Cardiac muscle cell (in vitro differentiated cells and primary cell): ENCODE measurements around the gene PLA2G2F. TPM values are rescaled to one million over a fixed set of nuclear protein-coding genes. Genes with fewer than 3 reads are reported as not detected.
"Not testable (repeated sequence)": the region's sequence is repeated elsewhere in the genome, so short reads cannot be mapped to it uniquely, and the experiment has no call there.

Experiments
- DNase-seq, 2 donors: peaks; one replicate each; pipeline versions ENCODE4 v3.0.0 to v3.0.0-alpha.2; 2010 to 2017; ENCODE audit warnings: low read depth in 1 of 2, low spot score in 1 of 2
- H3K27ac ChIP-seq: fragments of 200-600 bp; sonication (generic); 2 replicates; pipeline ENCODE4 v1.5.1; 2016
- H3K27me3 ChIP-seq: fragments of 200-600 bp; sonication (generic); 2 replicates; pipeline ENCODE4 v1.6.0; 2016; ENCODE audit warnings: control low read depth
- H3K36me3 ChIP-seq: fragments of 200-600 bp; sonication (generic); 2 replicates; pipeline ENCODE4 v1.5.1; 2016; ENCODE audit warnings: control low read depth
- H3K4me1 ChIP-seq: fragments of 200-600 bp; sonication (generic); 2 replicates; pipeline ENCODE4 v1.8.1; 2017; ENCODE audit warnings: low read depth, mild to moderate bottlenecking, mixed run types
- H3K4me3 ChIP-seq: fragments of 200-600 bp; sonication (generic); 2 replicates; pipeline ENCODE4 v1.5.1; 2016; ENCODE audit warnings: mild to moderate bottlenecking
- H3K9me3 ChIP-seq: fragments of 200-600 bp; sonication (generic); 2 replicates; pipeline ENCODE4 v1.5.1; 2017; ENCODE audit warnings: low read depth, mild to moderate bottlenecking, control low read depth
- polyA plus RNA-seq: library from polyadenylated mRNA; unstranded; fragments of >200 nt; fragmentation: Nextera tagmentation; extraction: Ambion mirVana; gene quantifications from 2 replicates; pipeline ENCODE4 v1.2.1, GENCODE V29; 2016
- total RNA-seq: library from RNA; depleted of rRNA; stranded (reverse); fragments of >200 nt; gene quantifications from 2 replicates; pipeline ENCODE4 v1.2.3, GENCODE V29; 2016
- TF ChIP-seq, protein P1 (sequence below): IDR thresholded peaks from 2 replicates; pipeline ENCODE4 v1.5.1; 2012; ENCODE audit warnings: low read depth, mild to moderate bottlenecking, low read length

PLA2G2F gene
- total and polyA plus RNA-seq, 2 experiments from 2014 or later, result not detected

- peak in 1 of 2 donors; percentile 21 for DNase-seq
- H3K36me3 ChIP-seq, result no peaks in the 10 kb centered on the region
- H3K9me3 ChIP-seq, result no peaks in the 10 kb centered on the region
- H3K4me3 ChIP-seq, result no peak overlapping the region
- no peaks in the 10 kb centered on the region for H3K4me1 ChIP-seq
- TF ChIP-seq, protein P1, sequence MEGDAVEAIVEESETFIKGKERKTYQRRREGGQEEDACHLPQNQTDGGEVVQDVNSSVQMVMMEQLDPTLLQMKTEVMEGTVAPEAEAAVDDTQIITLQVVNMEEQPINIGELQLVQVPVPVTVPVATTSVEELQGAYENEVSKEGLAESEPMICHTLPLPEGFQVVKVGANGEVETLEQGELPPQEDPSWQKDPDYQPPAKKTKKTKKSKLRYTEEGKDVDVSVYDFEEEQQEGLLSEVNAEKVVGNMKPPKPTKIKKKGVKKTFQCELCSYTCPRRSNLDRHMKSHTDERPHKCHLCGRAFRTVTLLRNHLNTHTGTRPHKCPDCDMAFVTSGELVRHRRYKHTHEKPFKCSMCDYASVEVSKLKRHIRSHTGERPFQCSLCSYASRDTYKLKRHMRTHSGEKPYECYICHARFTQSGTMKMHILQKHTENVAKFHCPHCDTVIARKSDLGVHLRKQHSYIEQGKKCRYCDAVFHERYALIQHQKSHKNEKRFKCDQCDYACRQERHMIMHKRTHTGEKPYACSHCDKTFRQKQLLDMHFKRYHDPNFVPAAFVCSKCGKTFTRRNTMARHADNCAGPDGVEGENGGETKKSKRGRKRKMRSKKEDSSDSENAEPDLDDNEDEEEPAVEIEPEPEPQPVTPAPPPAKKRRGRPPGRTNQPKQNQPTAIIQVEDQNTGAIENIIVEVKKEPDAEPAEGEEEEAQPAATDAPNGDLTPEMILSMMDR, result no peak
- no peak overlapping the region for H3K27ac ChIP-seq
- H3K27me3 ChIP-seq, result peaks cover 15% of the 10 kb centered on the region
Measured at GRCh38 chr1:20123722-20124455, 15.2 kb upstream of the PLA2G2F start.

DNA sequence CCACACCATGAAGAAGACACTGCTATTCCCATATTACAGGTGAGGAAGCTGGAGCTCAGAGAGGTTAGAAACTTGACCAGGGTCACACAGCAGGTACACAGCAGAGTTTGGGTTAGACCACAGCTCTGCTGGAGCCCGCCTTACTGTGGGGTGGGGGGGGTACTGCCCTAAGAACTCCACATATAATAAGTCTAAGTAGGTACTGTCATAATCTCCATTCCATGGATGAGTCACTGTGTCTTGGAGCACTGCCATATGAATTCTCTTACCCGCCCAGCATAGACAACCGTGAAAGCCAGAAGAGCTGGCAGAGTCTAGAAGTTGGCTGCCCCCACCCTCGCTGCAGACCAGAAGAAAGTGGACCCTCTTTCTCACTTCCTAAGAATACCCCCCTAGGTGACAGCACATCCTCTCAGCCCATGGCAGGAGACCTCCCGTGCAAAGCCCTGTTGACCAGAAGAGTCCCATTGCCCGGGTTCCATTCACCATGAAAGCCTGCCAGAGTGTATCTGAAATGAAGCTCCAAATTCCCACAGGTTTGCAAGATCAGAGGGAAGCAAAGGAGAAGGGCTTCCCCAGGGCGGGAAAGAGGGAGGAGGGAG is 14.6 kb upstream of the PLA2G2F start:
- Histone ChIP-seq H3K9me3 (no peaks in the 10 kb centered on the region), H3K36me3 (no peaks in the 10 kb centered on the region), H3K4me1 (no peaks in the 10 kb centered on the region), H3K27me3 (peaks cover 10% of the 10 kb centered on the region), H3K4me3 (no peak overlapping the region), H3K27ac (no peak overlapping the region)
- DNase-seq, result peak in 1 of 2 donors; percentile 91
- TF ChIP-seq, protein P1, result no peak

DNA sequence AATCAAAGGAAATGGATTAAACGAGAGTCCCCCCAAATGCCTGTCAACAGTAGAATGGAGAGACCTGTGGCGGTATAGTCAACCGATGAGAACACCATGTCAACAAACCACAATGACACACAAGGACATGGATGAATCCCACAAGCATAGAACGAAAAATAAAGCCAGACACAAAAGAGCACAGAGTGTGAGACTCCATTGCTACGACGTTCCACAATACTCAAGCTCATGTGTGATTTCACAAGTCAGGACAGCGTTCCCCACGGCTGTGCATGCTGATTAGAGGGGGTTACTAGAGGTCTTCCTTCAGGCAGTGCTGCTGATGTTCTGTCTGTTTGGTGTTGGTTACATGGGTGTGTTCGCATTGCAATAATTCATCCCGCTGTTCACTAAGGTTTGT is 14.0 kb upstream of the PLA2G2F start:
- TF ChIP-seq, protein P1, result no peak
- peaks cover 10% of the 10 kb centered on the region for H3K27me3 ChIP-seq
- H3K9me3 ChIP-seq, result no peaks in the 10 kb centered on the region
- DNase-seq, result peak in 1 of 2 donors; percentile 40
- H3K36me3 ChIP-seq, result no peaks in the 10 kb centered on the region
- no peaks in the 10 kb centered on the region for H3K4me1 ChIP-seq
- no peak overlapping the region for H3K27ac ChIP-seq
- no peak overlapping the region for H3K4me3 ChIP-seq

- Histone ChIP-seq H3K36me3 (no peaks in the 10 kb centered on the region), H3K4me1 (no peaks in the 10 kb centered on the region), H3K9me3 (no peaks in the 10 kb centered on the region), H3K27me3 (peaks cover 5% of the 10 kb centered on the region), H3K27ac (no peak overlapping the region), H3K4me3 (no peak overlapping the region)
- TF ChIP-seq, protein P1, result no peak
- no peak for DNase-seq
Measured at GRCh38 chr1:20126041-20126805, 12.9 kb upstream of the PLA2G2F start.

- Histone ChIP-seq H3K27ac (no peak overlapping the region), H3K4me1 (no peaks in the 10 kb centered on the region), H3K27me3 (no peaks in the 10 kb centered on the region), H3K9me3 (no peaks in the 10 kb centered on the region), H3K36me3 (no peaks in the 10 kb centered on the region), H3K4me3 (no peak overlapping the region)
- DNase-seq, result no peak
- TF ChIP-seq, protein P1, result no peak
Measured at GRCh38 chr1:20126806-20127440, 12.2 kb upstream of the PLA2G2F start.

DNA sequence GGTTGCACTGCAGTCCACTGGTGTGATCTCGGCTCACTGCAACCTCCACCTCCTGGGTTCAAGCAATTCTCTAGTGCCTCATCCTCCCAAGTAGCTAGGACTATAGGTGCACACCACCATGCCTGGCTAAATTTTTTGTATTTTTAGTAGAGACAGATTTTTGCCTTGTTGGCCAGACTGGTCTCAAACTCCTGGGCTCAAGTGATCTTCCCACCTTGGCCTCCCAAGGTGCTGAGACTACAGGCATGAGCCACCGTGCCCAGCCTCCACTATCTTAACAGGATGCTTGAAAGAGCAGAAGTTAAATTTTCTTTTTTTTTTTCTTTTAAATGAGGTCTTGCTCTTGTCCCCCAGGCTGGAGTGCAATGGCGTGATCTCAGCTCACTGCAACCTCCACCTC is 8.6 kb upstream of the PLA2G2F start:
- H3K9me3 ChIP-seq, H3K4me1 ChIP-seq, H3K27me3 ChIP-seq, DNase-seq, H3K27ac ChIP-seq, H3K36me3 ChIP-seq, H3K4me3 ChIP-seq: not testable (repeated sequence)
